LNCAP (cell line): ENCODE measurements around the gene GALNT9.

Experiments used
- CTCF ChIP-seq: fragments of 450-650 bp; IDR thresholded peaks from 2 replicates; pipeline ENCODE4 v1.5.1; 2017; ENCODE audit warnings: mild to moderate bottlenecking

GALNT9 gene

DNA sequence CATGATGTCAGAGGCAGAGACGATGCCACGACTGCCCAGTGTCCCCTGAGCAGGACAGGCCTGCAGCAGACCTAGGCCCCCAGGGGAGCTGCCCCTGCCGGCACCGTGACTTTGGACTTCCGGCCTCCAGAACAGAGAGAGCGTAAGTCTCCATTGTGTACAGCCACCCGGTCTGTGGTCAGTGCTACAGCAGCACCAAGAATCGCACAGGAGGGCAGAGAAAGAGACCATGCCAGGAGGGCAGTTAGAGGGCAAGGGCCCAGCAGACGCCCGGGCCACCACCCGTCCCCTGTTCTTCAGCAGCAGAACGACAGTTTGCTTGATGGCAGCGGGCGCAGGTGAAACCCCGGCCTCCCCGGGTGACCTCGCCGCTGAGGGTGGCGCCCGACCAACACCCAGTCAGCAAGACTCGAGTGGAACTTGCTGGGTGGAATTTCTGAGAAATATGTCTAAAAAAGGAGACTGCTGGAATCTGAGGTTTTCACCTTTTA lies 19.7 kb downstream of the GALNT9 start:
- no peak for TF ChIP-seq CTCF

- TF ChIP-seq CTCF, result no peak
Measured at GRCh38 chr12:132308853-132309595, 20.4 kb downstream of the GALNT9 start.

DNA sequence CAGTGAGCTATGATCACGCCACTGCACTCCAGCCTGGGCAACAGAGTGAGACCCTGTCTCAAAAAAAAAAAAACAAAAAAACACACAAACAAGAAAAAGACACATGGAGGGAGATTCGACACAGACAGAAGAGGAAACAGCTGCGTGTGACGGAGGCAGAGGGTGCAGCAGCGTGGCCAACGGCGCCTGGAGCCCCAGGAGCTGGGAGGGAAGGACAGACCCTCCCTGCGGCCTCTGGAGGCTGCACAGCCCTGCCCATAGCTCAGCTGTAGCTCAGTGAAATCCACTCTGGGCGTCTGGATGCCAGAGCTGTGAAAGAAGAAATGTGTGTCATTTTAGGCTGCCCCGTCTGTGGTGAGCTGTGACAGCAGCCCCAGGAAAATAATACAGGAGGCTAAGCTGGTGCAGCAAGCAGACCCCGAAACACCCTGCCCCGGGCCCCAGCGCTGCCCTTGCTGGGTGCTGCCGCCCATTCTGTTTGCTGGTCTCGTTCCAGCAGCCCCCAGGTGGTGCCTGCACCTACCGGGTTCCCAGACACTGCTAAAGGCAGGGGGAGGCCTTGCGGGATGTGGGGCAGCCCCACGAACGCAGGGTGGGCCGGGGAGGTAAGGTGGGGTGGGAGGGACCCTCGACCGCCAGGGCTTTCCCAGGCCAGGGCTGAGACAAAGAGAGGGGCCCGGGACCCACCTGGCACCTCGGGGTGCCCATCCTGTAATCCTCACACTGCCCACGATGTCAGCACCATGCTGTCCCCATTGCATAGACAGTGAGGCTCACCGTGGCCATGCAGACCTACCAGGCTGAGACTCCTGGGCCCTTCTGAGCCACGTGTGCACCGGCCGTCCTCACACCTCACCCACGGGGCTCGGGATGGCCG lies 21.2 kb downstream of the GALNT9 start:
- TF ChIP-seq CTCF, result no peak

DNA sequence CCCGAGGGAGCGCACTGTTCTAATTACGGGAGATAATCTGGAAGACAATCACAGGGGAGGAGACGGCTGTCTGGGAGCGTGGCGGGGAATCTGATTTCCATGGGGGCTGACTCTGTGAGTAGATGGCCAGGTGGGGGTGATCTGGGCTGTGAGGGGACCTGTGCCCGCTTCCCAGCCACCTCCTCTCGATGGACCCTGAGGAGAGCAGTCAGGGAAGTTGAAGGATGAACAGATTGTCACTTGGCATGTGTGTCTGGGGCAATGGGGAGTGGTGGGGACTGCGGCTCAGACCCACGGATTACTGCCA lies 22.6 kb downstream of the GALNT9 start:
- TF ChIP-seq CTCF, result no peak

GRCh38 chr12:132305991-132306884 lies 23.2 kb downstream of the GALNT9 start:
- no peak for TF ChIP-seq CTCF

- TF ChIP-seq CTCF, result no peak
Measured at GRCh38 chr12:132305560-132305966, 23.8 kb downstream of the GALNT9 start.
